ENCODE results near the gene OBSCN.

OBSCN gene

DNA sequence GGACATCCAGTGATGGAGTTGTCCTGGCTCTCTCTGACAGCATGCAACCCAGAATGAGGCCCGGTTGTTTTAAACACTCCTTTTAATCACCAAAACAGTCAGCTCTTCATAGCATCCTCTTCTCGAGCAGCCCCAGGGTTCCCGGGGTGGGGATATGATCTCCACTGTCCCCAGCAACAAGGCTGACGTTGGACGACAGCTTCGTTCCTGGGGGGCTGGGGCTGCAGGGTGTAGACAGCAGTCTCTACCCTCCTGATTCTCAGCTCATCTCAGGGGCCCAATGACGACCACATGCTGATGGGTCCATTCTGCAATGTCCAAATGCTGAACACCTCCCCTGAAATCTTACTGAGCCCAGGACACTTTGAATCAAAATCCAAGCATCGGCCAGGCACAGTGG is 171.8 kb downstream of the OBSCN start:
- ChIA-PET POLR2A (interaction anchor here (0.7 to 1.0 kb wide), 2 partner anchors 28 kb away, joined by 3 read pairs; no protein-coding TSS in a partner anchor), CTCF (interaction anchor here (0.9 kb wide), 1 partner anchor 10 kb away, joined by 3 read pairs; no protein-coding TSS in a partner anchor)
- DNase-seq (ENCODE audit: extremely low spot score), result no peak
- no peak for TF ChIP-seq TARDBP (IDR thresholded peaks at IDR 0.05)
- no peak for TF ChIP-seq ARNT (IDR thresholded peaks at IDR 0.05)
- no peak for TF ChIP-seq FOXK2 (IDR thresholded peaks at IDR 0.05)
- TF ChIP-seq CTBP1 (IDR thresholded peaks at IDR 0.05; ENCODE audit: borderline replicate concordance), result no peak
- TF ChIP-seq SP1 (IDR thresholded peaks at IDR 0.05), result no peak
- TF ChIP-seq HDGF (IDR thresholded peaks at IDR 0.05; ENCODE audit: borderline replicate concordance), result no peak
- TF ChIP-seq SUZ12 (IDR thresholded peaks at IDR 0.05), result no peak
- TF ChIP-seq, protein P1, sequence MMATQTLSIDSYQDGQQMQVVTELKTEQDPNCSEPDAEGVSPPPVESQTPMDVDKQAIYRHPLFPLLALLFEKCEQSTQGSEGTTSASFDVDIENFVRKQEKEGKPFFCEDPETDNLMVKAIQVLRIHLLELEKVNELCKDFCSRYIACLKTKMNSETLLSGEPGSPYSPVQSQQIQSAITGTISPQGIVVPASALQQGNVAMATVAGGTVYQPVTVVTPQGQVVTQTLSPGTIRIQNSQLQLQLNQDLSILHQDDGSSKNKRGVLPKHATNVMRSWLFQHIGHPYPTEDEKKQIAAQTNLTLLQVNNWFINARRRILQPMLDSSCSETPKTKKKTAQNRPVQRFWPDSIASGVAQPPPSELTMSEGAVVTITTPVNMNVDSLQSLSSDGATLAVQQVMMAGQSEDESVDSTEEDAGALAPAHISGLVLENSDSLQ (IDR thresholded peaks at IDR 0.05), result no peak
- TF ChIP-seq ZNF384 (IDR thresholded peaks at IDR 0.05), result no peak
- no peak for TF ChIP-seq LEF1 (IDR thresholded peaks at IDR 0.05; ENCODE audit: borderline replicate concordance)
- no peak for TF ChIP-seq NFRKB (IDR thresholded peaks at IDR 0.05)
- TF ChIP-seq FOXA1 (IDR thresholded peaks at IDR 0.05), result no peak
- TF ChIP-seq ELF4 (IDR thresholded peaks at IDR 0.05), result no peak
- TF ChIP-seq BHLHE40 (IDR thresholded peaks at IDR 0.05; ENCODE audit: borderline replicate concordance), result no peak
- no peak for TF ChIP-seq FOXM1 (IDR thresholded peaks at IDR 0.05; ENCODE audit: borderline replicate concordance)
- TF ChIP-seq L3MBTL2 (conservative IDR thresholded peaks at IDR 0.05), result no peak

DNA sequence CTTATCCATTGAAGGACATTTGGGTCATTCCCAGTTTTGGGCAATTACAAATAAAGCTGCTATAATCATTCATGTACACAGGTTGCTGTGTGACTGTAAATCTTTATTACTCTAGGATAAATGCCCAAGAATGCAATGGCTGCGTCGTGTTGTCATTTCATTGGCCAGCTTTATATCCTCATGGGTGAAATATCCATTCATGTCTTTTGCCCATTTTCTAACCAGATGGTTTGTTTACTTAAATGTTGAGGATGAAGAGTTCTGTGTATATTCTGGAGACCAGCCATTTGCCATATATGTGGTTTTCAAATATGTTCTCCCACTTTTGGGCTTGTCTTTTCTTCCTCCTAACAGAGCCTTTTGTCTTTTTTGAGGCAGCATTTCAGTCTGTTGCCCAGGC is 173.5 kb downstream of the OBSCN start:
- ChIA-PET CTCF (interaction anchor here (0.6 to 0.7 kb wide), 2 partner anchors 275 to 650 kb away, joined by 3 read pairs; no protein-coding TSS in a partner anchor), POLR2A (no interaction called here)
- TF ChIP-seq ARNT (IDR thresholded peaks at IDR 0.05), result no peak
- no peak for TF ChIP-seq FOXA1 (IDR thresholded peaks at IDR 0.05)
- TF ChIP-seq SUZ12 (IDR thresholded peaks at IDR 0.05), result no peak
- TF ChIP-seq ELF4 (IDR thresholded peaks at IDR 0.05), result no peak
- TF ChIP-seq, protein P1 (IDR thresholded peaks at IDR 0.05), result no peak
- TF ChIP-seq TARDBP (IDR thresholded peaks at IDR 0.05), result no peak
- TF ChIP-seq HDGF (IDR thresholded peaks at IDR 0.05; ENCODE audit: borderline replicate concordance), result no peak
- TF ChIP-seq CTBP1 (IDR thresholded peaks at IDR 0.05; ENCODE audit: borderline replicate concordance), result no peak
- TF ChIP-seq ZNF384 (IDR thresholded peaks at IDR 0.05), result no peak
- no peak for DNase-seq (ENCODE audit: extremely low spot score)

DNA sequence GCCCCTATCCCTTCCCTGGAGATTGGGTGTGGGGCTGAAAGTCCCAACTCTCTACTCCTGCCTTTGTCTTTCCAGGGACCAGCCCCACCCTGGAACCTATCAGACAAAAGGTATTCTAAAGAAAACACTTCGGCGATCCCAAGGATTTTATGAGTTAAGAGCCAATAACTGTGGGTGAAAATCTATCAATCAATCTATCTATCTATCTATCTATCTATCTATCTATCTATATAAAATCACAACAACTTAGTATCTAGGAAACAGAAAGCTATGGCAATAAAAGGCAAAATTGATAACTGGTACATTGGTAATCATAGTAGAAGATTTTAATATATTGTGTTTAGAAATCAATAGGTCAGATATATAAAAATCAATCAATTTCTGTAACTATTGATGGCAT is 175.9 kb downstream of the OBSCN start:
- no peak for TF ChIP-seq HDGF (IDR thresholded peaks at IDR 0.05; ENCODE audit: borderline replicate concordance)
- TF ChIP-seq LEF1 (IDR thresholded peaks at IDR 0.05; ENCODE audit: borderline replicate concordance), result no peak
- TF ChIP-seq SUZ12 (IDR thresholded peaks at IDR 0.05), result no peak
- ChIA-PET CTCF (no interaction called here), POLR2A (no interaction called here)
- no peak for DNase-seq (ENCODE audit: extremely low spot score)

DNA sequence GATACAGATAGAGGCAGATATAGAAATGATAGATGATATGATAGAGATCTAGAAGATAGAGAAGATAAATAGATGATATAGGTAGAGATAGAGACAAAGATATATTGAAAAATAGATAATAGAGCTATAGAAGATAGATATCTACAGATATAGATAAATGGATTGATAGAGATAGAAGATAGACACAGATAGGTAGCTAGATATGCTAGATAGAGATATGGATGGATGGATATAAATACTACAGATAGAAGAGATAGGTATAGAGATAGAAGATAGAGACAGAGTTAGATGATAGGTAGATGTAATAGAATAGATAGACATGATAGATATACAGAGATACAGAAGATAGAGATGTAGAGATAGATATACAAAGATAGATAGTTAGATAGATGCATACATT is 177.4 kb downstream of the OBSCN start:
- CTCF ChIA-PET, result no interaction called here
- no peak for DNase-seq (ENCODE audit: extremely low spot score)
- POLR2A ChIA-PET, result no interaction called here
- 0 out of 2 replicates have a peak, but pooled peaks have one; percentile 6 for TF ChIP-seq CTBP1 (IDR thresholded peaks at IDR 0.05; ENCODE audit: borderline replicate concordance)
- TF ChIP-seq L3MBTL2 (conservative IDR thresholded peaks at IDR 0.05), result 0 out of 2 replicates have a peak, but pooled peaks have one; percentile 16
- no peak for TF ChIP-seq BHLHE40 (IDR thresholded peaks at IDR 0.05; ENCODE audit: borderline replicate concordance)

DNA sequence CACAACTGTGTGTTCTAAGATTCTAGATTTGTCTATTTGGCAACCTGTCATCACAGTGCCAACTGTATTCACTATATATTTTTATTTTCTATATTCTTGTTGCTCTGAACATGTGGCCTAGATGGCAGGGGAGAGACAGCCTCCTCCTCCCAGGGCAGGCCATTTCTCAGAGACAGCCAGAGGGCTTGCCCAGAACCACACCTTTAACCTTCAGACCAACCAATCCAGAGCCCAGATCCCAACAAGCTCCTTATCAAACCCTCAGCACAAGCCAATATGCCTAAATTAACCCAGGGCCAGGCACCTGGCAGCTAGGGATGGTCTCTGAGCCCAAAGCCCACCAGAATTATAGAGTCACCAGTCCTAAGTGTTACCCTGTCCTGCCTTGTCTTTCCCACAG is 179.5 kb downstream of the OBSCN start:
- POLR2A ChIA-PET, result no interaction called here
- no peak for DNase-seq (ENCODE audit: extremely low spot score)
- TF ChIP-seq FOXM1 (IDR thresholded peaks at IDR 0.05; ENCODE audit: borderline replicate concordance), result no peak
- no peak for TF ChIP-seq SUZ12 (IDR thresholded peaks at IDR 0.05)
- no peak for TF ChIP-seq ELF4 (IDR thresholded peaks at IDR 0.05)
- no peak for TF ChIP-seq SP1 (IDR thresholded peaks at IDR 0.05)
- no peak for TF ChIP-seq CTBP1 (IDR thresholded peaks at IDR 0.05; ENCODE audit: borderline replicate concordance)
- no peak for TF ChIP-seq BHLHE40 (IDR thresholded peaks at IDR 0.05; ENCODE audit: borderline replicate concordance)
- TF ChIP-seq NFRKB (IDR thresholded peaks at IDR 0.05), result no peak
- TF ChIP-seq FOXA1 (IDR thresholded peaks at IDR 0.05), result no peak
- TF ChIP-seq ARNT (IDR thresholded peaks at IDR 0.05), result no peak
- no peak for TF ChIP-seq HDGF (IDR thresholded peaks at IDR 0.05; ENCODE audit: borderline replicate concordance)
- no peak for TF ChIP-seq L3MBTL2 (conservative IDR thresholded peaks at IDR 0.05)
- no peak for TF ChIP-seq LEF1 (IDR thresholded peaks at IDR 0.05; ENCODE audit: borderline replicate concordance)
- TF ChIP-seq, protein P1 (IDR thresholded peaks at IDR 0.05), result no peak
- TF ChIP-seq ZNF384 (IDR thresholded peaks at IDR 0.05), result no peak
- TF ChIP-seq TARDBP (IDR thresholded peaks at IDR 0.05), result no peak
- CTCF ChIA-PET, result no interaction called here

DNA sequence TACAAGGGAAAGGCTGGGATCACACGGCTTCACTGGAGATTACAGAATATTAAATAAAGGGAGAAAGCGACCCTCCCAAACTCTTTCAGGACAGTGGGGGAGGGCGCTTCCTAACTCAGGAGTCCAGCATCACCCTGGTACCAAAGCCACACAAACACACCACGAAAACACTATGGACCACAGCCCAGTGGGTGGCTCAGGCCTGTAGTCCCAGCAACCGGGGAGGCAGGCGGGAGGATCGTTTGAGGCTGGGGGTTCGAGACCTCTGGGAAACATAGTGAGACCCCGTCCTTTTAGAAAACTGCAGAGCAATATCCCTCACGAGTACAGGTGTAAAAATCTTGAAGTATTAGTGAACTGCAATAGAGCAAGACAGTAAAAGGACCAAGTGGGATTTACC is 182.8 kb downstream of the OBSCN start:
- DNase-seq (ENCODE audit: extremely low spot score), result no peak
- ChIA-PET POLR2A (no interaction called here), CTCF (no interaction called here)
- TF ChIP-seq ARNT (IDR thresholded peaks at IDR 0.05) (no peak), FOXK2 (IDR thresholded peaks at IDR 0.05) (no peak), FOXM1 (IDR thresholded peaks at IDR 0.05; ENCODE audit: borderline replicate concordance) (no peak), FOXA1 (IDR thresholded peaks at IDR 0.05) (no peak), BHLHE40 (IDR thresholded peaks at IDR 0.05; ENCODE audit: borderline replicate concordance) (no peak), SP1 (IDR thresholded peaks at IDR 0.05) (no peak), TARDBP (IDR thresholded peaks at IDR 0.05) (no peak), L3MBTL2 (conservative IDR thresholded peaks at IDR 0.05) (no peak), SUZ12 (IDR thresholded peaks at IDR 0.05) (no peak), CTBP1 (IDR thresholded peaks at IDR 0.05; ENCODE audit: borderline replicate concordance) (no peak), ELF4 (IDR thresholded peaks at IDR 0.05) (no peak), LEF1 (IDR thresholded peaks at IDR 0.05; ENCODE audit: borderline replicate concordance) (no peak), ZNF384 (IDR thresholded peaks at IDR 0.05) (no peak), NFRKB (IDR thresholded peaks at IDR 0.05) (no peak), HDGF (IDR thresholded peaks at IDR 0.05; ENCODE audit: borderline replicate concordance) (no peak)
- TF ChIP-seq, protein P1 (IDR thresholded peaks at IDR 0.05), result no peak

All from HEK293T (cell line).